ENCODE data around the gene SEC14L3.

- TF ChIP-seq, protein P1, sequence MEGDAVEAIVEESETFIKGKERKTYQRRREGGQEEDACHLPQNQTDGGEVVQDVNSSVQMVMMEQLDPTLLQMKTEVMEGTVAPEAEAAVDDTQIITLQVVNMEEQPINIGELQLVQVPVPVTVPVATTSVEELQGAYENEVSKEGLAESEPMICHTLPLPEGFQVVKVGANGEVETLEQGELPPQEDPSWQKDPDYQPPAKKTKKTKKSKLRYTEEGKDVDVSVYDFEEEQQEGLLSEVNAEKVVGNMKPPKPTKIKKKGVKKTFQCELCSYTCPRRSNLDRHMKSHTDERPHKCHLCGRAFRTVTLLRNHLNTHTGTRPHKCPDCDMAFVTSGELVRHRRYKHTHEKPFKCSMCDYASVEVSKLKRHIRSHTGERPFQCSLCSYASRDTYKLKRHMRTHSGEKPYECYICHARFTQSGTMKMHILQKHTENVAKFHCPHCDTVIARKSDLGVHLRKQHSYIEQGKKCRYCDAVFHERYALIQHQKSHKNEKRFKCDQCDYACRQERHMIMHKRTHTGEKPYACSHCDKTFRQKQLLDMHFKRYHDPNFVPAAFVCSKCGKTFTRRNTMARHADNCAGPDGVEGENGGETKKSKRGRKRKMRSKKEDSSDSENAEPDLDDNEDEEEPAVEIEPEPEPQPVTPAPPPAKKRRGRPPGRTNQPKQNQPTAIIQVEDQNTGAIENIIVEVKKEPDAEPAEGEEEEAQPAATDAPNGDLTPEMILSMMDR (IDR thresholded peaks at IDR 0.05; ENCODE audit: low read length) = no peak
- no peak for TF ChIP-seq EZH2 (optimal IDR thresholded peaks at IDR 0.05; ENCODE audit: low read depth, low read length)
Measured at GRCh38 chr22:30411780-30412179, 60.0 kb downstream of the SEC14L3 start.

Data from MM.1S (cell line).